ENCODE results near the gene LYST.
"Not testable (repeated sequence)": the region's sequence is repeated elsewhere in the genome, so short reads cannot be mapped to it uniquely, and the experiment has no call there.

DNA sequence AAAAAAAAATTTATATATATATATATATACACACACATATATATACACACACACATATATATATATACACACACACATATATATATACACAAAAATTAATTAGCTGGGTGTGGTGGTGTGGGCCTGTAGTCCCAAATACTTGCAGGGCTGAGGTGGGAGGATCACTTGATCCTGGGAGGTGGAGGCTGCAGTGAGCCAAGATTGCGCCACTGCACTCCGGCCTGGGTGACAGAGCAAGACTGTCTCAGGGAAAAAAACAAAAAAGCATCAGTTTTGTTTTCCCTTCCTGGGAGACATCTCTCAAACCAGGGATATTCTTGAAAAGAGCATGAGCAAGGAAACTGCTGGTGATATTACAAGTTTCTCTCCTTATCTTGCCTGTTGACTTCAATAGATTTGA is 247.6 kb downstream of the LYST start:
- not testable (repeated sequence) for TF ChIP-seq POLR2A (IDR thresholded peaks at IDR 0.05)
- TF ChIP-seq, protein P1, sequence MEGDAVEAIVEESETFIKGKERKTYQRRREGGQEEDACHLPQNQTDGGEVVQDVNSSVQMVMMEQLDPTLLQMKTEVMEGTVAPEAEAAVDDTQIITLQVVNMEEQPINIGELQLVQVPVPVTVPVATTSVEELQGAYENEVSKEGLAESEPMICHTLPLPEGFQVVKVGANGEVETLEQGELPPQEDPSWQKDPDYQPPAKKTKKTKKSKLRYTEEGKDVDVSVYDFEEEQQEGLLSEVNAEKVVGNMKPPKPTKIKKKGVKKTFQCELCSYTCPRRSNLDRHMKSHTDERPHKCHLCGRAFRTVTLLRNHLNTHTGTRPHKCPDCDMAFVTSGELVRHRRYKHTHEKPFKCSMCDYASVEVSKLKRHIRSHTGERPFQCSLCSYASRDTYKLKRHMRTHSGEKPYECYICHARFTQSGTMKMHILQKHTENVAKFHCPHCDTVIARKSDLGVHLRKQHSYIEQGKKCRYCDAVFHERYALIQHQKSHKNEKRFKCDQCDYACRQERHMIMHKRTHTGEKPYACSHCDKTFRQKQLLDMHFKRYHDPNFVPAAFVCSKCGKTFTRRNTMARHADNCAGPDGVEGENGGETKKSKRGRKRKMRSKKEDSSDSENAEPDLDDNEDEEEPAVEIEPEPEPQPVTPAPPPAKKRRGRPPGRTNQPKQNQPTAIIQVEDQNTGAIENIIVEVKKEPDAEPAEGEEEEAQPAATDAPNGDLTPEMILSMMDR (IDR thresholded peaks at IDR 0.05): not testable (repeated sequence)

Measured in tibial nerve (tissue), 3 donors.